HK-2 (cell line): ENCODE data around the gene THAP8.
A peak's percentile ranks its signal among the peaks of the same experiment; 100 is the strongest.
"Not testable (repeated sequence)": the region's sequence is repeated elsewhere in the genome, so short reads cannot be mapped to it uniquely, and the experiment has no call there.

ENCODE experiments used
- DNase-seq: peaks from one replicate; pipeline ENCODE4 v3.0.0-alpha.2; 2018; ENCODE audit not compliant: unreplicated experiment

THAP8 gene

DNA sequence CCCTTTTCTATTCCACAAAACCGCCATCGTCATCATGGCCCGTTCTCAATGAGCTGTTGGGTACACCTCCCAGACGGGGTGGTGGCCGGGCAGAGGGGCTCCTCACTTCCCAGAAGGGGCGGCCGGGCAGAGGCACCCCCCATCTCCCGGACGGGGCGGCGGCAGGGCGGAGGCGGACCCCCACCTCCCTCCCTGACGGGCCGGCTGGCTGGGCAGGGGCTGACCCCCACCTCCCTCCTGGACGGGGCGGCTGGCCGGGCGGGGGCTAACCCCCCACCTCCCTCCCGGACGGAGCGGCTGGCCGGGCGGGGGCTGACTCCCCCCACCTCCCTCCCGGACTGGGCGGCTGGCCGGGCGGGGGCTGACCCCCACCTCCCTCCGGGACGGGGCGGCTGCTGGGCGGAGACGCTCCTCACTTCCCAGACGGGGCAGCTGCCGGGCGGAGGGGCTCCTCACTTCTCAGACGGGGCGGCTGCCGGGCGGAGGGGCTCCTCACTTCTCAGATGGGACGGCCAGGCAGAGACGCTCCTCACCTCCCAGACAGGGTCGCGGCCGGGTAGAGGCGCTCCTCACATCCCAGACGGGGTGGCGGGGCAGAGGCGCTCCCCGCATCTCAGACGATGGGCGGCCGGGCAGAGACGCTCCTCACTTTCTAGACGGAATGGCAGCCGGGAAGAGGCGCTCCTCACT, 14.9 kb upstream of the THAP8 start:
- DNase-seq, result not testable (repeated sequence)

DNA sequence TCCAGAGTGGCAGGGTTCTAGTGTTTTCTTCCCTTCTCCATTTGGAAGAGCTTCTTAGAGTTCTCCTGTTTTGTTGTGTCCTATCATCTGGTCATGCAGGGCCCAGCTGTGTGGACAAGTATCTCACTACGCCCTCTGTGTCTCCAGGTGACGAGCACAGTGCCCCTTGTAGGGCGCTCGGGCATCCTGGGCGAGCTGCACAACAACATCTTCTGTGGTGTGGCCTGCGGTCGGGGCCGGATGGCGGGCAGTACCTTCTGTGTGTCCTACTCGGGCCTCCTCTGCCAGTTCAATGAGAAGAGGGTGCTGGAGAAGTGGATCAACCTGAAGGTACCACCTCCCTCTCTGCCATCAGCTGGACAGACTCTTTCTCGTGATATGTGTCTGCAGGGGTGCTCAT, 13.6 kb upstream of the THAP8 start:
- no peak for DNase-seq

DNA sequence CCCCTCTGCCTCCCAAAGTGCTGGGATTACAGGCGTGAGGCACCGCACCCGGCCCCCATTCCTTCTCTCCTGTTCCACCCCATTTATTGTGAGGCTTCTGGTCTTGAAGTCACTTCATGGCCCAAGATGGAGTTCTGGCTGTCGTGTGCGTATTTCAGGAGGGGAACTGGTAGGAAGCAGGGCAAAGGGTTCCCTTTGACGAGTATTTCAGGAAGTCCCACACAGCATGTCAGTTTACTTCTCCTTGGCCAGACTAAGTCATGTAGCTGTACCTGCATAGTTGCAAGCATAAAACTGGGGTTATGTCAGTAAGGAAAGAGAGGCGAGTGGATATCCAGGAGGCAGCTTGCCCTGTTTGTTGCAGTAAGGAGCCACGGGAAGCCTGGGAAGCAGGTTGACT, 10.7 kb upstream of the THAP8 start:
- no peak for DNase-seq

DNA sequence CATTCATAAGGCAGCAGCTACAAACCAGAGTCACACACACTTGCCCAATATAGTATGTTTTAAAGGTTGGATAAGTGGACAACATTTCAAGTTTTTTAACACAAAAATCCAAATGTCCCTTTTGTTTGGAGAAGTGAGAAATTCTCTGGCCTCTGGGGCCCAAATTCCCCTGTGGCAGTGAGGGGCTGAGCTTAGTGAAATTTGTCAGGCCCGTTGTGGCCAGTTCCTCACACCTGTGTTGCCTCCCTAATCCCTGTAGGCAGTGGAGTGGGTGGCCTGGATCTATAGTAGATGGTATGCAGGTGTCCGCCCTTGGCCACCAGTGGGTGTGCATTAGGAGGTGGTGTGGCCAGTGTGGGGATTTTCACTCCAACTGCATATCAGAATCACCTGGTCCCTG, 7.3 kb upstream of the THAP8 start:
- no peak for DNase-seq

DNA sequence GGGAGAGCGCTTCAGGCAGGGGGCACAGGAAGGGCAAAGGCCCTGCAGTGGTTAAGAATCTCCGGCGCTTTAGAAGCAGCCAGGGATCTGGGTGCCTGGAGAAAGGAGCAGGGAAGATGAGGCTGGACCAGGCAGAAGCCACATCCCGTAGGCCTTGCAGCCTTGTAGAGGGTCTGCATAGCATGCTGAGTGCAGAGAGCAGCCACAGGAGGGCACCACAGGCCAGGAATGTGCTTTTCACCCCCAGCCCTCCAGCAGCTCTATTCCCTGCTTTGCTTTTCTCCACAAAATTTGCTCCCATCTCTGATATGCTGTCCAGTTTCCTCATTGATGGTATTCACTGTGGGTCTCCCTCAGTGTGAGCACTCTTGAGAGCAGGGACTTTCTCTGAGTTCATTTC, 6.3 kb upstream of the THAP8 start:
- DNase-seq, result peak; percentile 29

DNA sequence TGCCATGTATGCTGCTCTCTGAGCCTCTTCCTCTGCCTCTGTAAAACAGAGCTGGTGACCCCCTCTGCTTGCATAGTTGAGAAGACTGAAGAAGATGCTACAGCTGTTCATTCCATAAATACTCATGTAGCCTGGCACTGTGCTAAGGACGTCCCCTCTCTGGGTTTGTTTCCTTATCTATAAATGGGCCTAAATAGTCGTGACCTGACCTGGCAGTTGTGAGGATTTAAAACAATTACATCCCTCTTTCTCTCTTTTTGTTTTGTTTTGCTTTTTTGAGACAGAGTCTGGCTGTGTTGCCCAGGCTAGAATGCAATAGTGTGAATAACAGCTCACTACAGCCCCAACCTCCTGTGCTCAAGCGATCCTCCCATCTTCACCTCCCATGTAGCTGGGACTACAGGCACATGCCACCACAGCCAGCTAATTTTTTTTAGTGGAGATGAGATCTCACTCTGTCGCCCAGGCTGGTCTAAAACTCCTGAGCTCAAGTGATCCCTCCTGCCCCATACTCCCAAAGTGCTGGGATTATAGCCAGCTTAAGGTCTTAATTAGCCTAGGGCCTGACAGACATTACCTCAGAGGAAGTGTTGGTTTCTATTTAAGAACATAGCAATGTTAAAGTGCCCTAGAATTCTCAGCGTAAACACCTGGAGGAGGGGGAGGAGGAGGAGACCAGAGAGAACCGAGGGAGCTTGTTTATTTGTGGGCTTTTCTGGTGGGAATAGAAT, 5.3 kb upstream of the THAP8 start:
- DNase-seq, result no peak

DNA sequence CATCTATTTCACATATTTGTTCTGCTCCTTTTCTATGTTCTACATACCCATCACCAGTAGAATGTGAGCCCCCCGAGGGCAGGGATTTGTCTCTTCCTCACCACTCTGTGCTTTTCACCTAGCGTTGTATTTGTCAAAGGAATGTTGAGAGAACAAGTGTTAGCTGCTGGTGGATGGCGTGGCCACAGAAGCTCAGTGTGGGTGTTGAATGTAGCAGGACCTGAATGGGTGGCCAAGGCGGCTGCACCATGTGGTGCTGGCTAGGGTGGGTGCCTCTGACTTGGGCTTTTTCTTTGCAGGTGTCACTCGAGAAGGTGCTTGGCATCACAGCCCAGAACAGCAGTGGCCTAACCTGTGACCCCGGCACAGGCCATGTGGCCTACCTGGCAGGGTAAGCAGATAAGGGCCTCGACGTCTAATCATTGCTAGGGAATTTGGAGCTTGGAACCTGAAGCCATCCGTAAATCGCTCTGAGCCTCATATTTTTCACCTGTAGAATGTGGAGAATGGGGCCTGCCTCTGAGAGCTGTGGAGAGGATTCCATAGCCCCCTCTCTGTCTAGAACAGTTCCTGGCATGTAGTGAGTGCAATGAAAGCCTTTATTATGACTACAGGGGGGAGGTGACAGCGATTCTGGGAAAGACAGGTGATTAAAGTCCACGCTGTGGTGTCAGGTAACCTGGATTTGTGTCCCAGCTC, 4.5 kb upstream of the THAP8 start:
- no peak for DNase-seq

DNA sequence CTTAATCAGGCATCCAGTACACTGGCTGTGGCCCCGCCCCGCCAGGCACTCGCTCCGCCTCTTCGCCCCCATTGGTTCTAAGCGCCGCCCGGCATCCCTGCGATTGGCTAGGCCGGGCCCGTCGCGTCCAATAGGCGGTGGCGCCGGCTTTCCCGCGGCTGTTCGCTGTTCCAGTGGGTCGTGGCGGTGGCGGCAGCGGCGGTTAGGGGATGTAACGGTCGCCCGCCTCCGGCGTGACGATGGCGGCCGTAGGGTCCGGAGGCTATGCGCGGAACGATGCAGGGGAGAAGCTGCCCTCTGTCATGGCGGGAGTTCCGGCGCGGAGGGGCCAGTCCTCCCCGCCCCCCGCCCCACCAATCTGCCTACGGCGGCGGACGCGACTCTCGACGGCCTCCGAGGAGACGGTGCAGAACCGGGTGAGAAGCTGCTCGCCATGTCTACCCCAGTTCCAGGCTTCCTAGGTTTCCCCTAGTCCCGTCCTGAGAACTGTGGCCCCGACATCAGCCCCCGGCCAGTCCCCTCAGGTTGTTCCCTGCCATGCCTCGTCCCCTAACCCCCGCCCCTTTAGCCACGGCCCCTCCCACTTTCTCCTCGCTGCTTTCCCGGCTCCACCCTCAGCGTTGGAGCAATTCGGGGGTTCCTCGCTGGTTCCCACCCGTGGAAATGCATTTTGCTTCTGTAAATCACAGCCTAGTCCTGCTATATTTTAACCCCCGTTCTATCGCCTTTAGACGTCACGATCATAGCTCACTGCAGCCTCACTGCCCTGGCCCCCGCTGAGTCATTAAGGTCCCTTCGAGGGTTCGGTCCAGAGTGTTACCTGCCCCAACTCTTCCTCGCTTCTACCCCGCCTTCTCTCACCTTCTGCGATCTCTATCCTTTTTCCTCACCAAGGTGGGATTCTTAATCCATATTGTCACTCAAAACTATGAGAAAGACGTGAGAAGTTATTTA, 925 bp upstream of the THAP8 start, which contains the start of gene WDR62:
TSS of gene WDR62 (plus strand) at position 165 of the 954 bp plus-strand sequence. CDS start at position 240, 75 bp downstream.
- peak; percentile 96 for DNase-seq

DNA sequence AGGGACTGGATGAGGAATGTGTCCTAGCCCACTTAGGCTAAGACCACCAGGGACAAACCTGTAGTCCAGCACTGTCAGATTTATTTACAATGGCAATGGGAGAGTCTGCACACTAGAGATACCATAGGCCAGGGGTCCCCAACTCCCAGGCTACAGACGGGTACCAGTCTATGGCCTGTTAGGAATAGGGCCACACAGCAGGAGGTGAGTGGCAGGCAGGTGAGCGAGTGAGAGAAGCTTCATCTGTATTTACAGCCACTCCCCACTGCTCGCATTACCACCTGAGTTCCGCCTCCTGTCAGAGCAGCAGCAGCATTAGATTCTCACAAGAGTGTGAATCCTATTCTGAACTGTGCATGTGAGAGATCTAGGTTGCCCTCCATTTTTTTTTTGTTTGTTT, 2.4 kb downstream of the THAP8 start:
- DNase-seq, result no peak

DNA sequence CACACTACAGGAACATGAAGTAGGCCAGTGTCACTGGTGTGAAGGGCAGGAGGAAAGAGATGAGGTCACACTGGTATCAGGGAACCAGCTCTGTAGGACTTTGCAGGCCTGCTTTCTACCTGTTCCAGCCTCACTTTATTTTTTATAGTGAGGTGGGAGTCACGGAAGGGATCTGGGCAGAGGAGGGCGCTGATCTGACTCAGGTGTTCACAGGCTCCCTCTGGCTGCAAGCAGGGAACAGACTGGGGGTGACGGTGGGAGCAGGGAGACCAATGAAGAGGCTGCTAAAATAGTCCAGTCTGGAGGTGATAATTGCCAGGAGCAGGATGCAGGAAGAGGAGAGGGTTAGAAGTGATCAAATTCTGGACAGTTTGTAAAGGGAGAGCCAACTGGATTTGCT, 2.8 kb downstream of the THAP8 start:
- DNase-seq, result no peak

DNA sequence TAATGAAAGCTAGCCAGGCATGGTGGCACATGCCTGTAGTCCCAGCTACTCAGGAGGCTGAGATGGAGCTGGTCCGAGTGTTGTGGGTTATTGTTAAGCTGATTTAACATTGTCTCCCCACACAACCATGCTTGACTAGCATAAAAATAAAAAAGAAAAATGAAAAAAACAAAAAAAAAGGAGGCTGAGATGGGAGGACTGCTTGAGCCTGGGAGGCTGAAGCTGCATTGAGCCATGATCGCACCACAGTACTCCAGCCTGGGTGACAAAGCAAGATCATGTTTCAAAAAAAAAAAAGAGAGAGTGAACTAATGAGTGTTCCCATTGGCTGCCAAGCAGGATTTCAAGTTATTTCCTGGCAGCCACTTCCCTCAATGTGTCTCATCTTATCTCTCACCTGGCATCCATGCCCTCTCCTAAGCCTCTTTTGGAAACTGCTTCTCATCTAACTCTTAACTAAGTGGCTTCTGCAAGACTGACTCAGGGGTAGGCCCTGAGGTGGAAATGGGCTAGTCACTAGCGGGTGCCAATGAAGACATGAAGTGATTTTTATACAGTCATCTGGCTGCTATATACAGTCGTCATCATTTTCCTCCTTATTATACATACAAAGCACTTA, 4.9 kb downstream of the THAP8 start:
- DNase-seq, result no peak

DNA sequence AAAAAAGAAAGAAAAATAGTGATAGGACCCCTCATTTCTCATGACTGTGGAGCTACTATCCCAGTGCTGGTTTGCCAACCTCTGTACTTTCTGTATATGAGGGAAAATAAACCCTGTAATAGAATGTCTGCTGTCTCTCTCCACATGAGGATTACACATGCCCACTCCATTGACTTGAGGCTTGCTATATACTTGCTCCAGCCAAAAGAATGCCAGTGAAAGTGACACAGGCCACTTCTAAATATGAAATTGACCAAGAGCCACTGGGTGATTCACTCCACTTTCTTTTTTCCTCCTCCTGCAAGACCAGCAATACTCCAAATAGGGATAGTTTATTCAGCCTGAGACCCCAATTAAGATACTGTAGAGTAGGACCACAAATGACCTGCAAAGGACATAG, 6.2 kb downstream of the THAP8 start:
- no peak for DNase-seq

DNA sequence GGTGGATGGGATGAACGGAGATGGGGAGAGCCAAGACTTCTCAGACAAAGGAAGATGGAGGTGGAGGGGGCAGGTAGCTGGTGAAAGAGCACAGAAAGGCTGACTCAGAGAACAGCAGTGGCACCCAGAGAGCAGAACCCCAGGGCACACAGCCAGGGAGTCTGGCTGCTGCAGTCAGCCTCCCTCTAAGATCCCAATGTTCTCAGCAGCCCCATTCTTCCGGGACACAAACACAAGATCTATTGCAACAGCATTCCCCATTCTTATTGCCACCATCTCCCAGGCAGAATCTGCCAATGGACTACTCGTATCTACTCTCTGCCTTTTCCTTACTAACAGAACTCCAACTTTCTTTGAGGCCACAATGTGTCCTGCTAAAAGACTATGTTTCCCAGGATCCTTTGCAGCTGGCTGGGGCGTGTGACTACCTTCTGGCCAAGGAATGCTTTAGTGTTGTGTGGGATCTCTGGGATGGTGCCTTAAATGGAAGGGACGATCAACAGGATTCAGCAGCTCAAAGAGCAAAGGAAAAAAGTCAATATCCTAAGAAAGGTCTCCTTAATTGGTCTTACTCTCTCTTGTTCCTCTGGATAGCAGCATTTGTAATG, 7.5 kb downstream of the THAP8 start:
- no peak for DNase-seq

DNA sequence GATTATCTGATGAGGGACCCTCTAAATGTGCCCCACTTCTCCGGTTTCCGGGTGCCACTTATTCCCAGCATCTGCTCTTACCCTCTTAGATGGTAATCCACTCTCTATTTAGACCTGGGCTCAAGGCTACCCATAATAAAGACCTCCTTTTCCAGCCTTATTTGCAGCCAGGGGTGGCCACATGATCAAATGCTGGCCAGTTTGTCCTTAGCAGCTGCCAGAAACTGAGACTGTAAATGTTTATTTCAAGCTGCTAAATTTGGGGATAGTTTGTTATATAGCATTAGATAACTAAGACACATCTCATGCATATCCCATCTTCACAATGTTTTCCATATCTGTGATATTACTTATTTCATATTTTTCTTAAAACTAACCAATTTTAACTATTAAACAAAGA, 10.1 kb downstream of the THAP8 start:
- DNase-seq, result no peak

DNA sequence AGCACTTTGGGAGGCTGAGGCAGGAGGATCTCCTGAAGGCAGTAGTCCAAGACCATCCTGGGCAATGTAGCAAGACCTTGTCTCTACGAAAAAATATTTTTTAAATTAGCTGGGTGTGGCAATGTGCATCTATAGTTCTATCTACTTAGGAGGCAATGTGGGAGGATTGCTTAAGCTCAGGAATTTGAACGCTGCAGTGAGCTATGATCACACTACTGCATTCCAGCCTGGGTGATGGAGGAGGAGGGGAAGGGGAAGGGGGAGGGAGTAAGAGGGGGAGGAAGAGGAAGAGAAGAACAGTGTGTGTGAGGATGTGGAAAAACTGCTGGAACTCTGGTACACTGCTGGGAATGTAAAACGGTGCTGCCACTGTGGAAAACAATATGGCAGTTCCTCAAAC, 12.3 kb downstream of the THAP8 start:
- peak; percentile 57 for DNase-seq

DNA sequence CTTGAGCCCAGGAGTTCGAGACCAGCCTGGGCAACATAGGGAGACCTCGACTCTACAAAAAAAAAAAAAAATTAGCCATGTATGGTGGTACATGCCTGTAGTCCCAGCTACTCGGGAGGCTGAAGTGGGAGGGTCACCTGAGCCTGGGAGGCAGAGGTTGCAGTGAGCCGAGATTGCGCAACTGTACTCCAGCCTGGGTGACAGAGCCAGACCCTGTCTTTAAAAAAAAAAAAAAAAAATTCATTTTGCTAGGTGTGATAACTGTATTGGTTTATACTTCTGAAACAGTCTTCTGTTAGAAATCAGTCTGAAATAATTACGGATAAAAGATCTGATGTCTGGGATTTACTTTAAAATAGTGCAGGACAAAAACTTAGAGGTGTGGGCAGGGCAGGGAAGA, 13.0 kb downstream of the THAP8 start:
- DNase-seq, result not testable (repeated sequence)

DNA sequence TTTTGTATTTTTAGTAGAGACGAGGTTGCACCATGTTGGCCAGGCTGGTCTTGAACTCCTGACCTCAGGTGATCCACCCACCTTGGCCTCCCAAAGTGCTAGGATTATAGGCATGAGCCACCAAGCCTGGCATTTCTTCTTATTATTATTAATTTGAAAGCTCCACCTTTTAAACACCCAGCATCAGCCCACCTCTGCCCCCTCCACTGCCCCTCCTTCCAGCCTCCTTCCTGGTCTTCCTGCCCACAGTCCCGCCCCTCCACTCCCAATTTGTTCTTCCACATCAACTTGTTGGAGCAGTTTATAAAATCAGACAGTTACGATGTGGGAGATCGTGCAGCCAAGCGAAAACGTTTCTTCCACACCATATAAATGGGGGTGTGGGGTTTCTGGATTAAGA, 13.6 kb downstream of the THAP8 start:
- DNase-seq, result no peak

DNA sequence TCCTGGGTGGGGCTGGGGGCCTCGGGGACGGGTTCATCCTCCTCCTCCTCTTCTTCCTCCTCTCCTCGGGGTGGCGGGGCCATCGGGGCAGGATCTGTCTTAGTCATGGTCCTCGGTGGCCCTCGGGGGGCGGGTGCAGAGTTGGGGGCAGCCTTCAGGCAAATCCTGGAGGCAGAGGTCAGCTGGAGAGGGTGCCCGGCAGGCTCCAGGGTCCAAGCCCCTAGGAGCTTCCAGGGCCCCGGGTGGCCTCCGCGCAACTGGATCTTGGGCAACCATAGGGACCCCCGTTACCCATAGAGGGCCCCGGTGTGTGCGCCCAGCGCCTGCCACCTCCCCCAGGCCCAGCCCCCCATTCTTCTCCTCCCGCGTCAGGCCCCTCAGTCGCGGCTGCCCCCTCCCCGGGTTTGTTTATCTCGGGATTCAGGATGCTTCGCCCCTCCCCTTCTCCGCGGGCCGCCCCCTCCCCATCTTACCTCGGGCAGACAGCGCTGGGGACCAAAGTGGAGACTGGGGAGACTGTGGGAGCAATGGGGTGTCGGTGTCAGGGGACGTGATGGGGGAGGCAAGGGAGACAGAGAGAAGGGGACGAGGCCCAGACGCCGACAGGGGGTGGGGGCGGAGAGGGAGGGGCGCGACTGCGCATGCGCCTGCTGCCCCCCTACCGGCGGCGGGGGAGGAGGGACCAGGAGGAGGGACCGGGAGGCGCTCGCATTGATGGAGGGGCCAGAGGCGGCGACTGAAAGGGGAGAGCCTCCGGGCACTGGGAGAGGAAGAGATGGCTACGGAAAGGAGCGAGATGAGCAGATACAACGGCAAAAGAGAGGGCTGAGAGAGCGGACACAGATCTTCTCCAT, 21.6 kb downstream of the THAP8 start, which contains the start of gene CLIP3:
TSS of gene CLIP3 (minus strand) at position 623 of the 854 bp plus-strand sequence. CDS start at position 107, 516 bp downstream.
- DNase-seq, result no peak

DNA sequence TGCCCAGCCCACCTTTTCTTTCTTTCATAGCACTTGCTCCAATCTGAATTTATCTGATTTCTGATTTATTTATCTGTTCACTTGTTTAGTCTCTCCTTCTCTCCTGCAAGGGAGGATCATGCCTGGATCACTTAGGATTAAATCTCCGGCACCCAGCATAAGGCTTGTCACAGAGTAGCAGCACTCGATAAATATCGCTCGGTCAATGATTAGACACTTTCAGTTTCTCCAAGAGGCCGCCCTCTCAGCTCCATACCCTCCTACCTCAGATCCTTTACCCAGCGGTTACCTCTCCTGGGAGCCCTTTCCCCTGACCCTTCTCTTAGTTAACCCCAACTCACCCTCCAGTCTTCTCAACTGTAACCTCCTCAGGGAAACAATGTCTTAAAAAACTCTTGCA, 22.8 kb downstream of the THAP8 start:
- DNase-seq, result no peak
